Activated naive CD8-positive, alpha-beta T cell treated with anti-CD3 and anti-CD28 coated beads, Interleukin-2, amount 50 U/mL, for 16 hours (primary cell): ENCODE results near the gene CPTP.
"Not testable (repeated sequence)": the region's sequence is repeated elsewhere in the genome, so short reads cannot be mapped to it uniquely, and the experiment has no call there.

Experiments
- DNase-seq: peaks from one replicate; pipeline ENCODE4 v3.0.0-alpha.2; 2020; ENCODE audit warnings: low read depth, low spot score

CPTP gene

DNA sequence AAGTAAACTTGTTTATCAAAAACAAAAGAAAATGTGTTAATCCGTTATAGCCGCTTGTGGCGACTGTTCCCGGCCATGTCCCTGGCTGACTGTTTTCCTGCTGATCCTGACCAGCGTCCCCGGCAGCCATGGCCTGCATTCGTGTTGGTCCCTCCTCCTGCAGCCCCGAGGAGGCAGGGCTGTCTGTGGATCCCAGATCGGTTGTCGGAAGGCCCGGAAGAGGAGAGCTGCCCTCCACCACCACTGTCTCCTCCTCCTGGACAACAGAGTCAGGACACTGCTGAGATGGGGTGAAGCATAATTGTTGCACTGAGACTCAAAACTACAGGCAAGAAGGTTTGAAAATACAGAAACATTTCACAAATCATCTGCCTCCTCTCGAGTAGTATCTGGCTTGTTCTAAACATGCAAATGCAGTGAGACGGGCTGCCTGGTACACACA lies 37.4 kb downstream of the CPTP start:
- DNase-seq, result no peak

DNA sequence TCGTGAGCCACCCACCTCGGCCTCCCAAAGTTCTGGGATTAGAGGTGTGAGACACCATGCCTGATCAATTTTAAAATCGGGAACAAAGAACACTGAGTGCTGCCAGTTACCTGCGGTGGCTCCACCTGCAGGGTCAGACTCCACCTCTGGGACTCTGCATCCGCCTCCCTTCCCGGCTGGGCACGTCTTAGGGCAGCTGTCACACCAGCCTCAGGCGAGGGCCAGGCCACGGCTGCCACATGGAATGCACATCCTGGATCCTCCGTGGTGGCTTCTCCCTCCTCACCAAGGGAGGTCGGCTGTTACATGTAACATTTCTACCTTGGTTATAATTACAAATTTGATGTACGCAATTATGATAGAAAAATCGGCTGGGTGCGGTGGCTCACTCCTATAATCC lies 39.7 kb downstream of the CPTP start:
- no peak for DNase-seq

- no peak for DNase-seq
Observed at GRCh38 chr1:1365875-1366698, 41.5 kb downstream of the CPTP start.

GRCh38 chr1:1366699-1367066 lies 42.1 kb downstream of the CPTP start:
- DNase-seq, result no peak

GRCh38 chr1:1367315-1367714 lies 42.7 kb downstream of the CPTP start:
- no peak for DNase-seq

- DNase-seq, result not testable (repeated sequence)
Observed at GRCh38 chr1:1370094-1370493, 45.5 kb downstream of the CPTP start.

- no peak for DNase-seq
Observed at GRCh38 chr1:1370771-1371300, 46.2 kb downstream of the CPTP start.

DNA sequence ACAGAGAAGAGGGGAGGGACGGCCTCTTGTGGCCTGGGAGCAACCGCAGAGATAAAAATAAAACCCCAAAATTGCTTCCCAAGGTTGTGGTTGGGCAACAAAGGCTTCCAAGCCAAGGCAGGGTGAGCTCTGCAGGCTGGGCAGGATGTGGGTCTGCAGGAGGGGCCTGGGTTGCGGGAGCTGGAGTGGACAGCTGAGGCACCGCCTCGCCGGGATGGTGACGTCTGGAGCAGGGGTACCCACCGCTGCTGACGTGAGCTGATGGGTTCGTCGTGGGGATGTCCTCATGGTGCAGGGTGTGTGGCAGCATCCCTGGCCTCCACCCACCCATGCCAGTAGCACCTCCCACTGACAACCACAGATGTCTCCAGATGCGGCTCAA lies 46.8 kb downstream of the CPTP start:
- no peak for DNase-seq

DNA sequence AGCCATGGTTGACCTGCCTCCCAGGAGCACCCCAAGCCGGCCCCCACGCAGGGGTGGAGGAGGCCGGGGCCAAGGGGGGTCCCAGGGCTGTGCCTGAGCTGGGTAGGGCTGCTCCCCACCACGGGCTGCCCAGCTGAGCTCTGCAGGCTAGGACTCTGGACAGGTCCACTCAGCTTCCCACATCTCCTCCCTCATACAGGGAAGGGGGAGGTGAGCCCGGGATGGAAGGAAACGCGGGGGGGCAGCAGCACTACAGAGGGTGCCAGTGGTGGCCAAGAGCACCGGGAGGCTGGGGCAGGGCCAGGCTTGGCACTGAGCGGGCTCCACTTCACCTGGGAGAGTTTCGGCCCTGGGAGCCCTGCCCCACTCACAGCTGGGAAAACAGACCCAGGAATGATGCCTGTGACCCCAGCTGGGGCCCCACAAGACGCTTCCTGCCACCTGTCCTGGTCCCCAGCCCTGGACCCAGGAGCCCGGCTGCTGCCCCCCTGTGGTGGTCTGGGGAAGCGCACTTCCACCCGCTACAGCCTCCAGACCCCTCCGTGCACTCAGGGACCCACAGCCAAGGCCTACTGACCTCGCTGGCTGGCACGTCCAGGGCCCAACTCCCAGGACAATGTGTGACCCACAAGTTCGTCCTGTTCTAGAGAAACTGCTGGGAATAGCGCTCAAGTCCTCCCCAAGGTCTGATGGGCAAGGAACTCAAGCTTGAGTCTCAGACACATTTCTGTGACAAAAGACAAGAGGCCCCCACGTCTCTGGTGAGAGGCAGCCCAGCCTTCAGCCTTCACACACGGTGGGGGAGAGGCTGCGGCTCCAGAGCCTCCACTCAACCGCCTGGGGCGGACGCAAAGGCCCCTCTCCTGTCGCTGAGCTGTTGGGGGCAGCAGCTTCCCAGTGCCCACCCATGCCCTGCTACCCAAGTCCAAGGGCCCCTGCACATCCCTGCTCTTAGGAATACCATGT lies 47.4 kb downstream of the CPTP start:
- peak; percentile 56 for DNase-seq

DNA sequence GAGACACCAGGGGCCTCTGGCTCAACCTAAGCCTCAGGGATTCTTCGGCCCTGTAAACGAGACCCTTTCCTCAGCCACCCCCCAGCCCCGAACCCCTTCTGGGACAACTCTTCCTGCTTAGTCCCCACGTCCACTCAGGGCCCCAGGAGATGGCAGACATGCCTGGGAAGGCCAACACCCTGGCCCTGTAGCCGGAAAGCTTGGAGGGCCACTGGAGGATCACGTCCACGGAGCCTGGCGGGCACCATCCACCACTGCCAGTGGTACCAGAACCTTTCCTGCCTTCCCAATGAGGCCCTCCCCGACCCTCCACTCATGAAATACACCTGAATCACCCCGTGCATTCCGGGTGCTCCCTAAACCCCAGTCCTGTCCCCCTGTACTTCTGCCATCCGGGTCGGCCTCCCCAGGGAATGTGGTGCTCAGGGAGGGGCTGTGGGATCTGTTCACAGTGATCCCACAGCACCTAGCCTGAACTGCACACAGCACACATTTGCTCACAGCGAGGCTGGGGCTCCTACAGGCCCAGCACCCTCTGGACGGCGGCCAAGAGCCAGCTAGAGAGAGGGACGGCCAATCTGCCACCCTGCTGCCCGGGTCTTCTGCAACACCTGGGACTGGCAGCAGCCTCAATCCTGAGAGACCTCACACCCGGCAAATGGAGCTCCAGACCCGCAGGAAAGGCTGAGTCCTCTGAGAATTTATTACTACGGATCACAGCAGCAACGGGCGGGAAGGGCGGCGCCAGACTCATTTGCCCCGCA lies 48.6 kb downstream of the CPTP start:
- DNase-seq, result no peak

GRCh38 chr1:1373815-1374588 lies 49.4 kb downstream of the CPTP start:
- DNase-seq, result no peak

DNA sequence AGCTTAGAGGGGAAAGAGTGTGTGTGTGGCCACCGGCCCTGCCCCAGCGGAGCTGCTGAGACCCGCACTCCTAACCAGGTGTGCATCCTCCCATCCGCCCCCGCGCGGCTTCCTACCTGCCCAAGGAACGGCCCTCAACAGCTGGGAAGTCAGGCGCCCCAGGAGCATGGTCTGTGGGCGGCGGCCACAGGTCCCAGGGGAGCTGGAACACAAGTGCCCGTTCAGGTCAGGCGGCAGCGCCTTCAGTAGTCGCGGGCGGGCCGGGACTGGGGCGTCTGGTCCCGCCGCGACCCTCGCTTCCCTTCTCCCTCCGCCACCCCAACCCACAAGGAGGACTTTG lies 50.0 kb downstream of the CPTP start:
- DNase-seq, result no peak

DNA sequence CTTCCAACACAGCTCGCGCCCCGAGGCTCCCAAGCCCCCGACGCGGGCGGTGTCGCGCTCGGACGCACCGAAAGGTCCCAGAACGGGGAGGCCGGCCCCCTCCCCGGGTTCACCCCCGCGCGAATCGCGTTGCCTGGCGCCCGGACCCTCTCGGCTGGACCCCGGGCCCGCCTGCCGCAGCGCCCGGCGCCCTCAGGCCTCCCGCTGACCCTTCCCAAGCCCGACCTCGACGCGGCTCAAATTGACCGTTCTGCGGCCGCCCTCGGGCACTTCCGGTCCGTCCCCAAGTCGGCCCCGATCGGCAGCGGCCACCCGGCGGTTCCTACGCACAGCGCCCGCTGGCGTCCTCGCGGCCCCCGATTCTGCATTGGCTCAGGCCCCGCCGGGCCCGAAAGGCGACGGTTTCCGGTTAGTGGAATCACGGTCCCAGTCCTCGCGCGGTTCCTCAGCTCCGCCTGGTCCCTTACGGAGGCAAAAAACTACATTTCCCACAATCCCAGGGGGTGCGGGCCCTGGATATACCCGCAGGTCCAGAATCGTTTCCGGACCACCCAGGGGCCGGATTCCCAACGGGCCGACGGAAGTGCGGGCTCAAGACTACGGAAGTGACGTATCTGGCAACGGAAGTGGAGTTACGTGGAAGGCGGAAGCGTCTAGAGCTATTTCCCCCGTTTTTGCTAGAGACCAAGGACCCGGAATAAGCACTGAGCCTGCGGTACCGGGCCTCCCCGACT lies 50.5 kb downstream of the CPTP start, which contains the start of gene AURKAIP1:
Gene AURKAIP1 (minus strand): TSS at position 279 of the 734 bp plus-strand sequence. CDS start 451 bp downstream, outside the sequence.
- peak; percentile 91 for DNase-seq

GRCh38 chr1:1376551-1377226 lies 52.1 kb downstream of the CPTP start:
- DNase-seq, result no peak

DNA sequence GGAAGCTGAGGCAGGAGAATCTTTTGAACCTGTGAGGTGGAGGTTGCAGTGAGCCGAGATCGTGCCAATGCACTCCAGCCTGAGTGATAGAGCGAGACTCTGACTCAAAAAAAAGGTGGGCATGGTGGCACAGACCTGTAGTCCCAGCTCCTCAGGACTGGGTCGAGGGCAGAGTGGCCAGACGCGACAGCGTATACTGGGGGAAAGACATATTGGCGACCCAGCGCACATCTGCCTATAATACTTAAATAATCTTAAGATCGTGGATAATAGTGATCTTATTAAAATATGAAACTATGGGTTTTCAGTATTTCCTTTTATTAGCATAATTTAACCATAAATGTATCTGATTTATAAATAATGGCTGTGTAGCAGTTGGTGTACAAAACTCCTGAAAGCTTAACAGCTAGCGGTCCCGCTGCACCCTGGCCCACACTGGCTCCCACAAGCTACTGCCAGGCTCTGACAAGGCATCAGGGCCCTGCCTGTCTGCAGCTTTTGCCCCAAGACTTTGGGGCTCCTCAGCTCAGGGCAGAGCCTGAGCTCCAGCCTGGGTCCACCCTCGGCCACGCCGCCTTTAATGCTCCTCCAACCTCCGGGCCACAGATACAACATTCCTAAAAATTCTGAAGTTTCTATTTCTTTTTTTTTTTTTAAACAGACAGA lies 53.1 kb downstream of the CPTP start:
- no peak for DNase-seq
